ENCODE results near the gene KAT6B.

GRCh38 chr10:74821501-74821900 is 4.9 kb upstream of the KAT6B start:
- TF ChIP-seq CTCF (IDR thresholded peaks at IDR 0.05), result no peak
- no peak for TF ChIP-seq POLR2A (IDR thresholded peaks at IDR 0.05)
